ENCODE data around the gene TNRC6C.
"Not testable (repeated sequence)": the region's sequence is repeated elsewhere in the genome, so short reads cannot be mapped to it uniquely, and the experiment has no call there.

The TNRC6C gene

GRCh38 chr17:78049609-78050008 is 91.1 kb downstream of the TNRC6C start:
- no peak for DNase-seq

- DNase-seq = no peak
Measured at GRCh38 chr17:78051186-78051972, 92.9 kb downstream of the TNRC6C start.

GRCh38 chr17:78053777-78054468 is 95.4 kb downstream of the TNRC6C start:
- DNase-seq = no peak

GRCh38 chr17:78057113-78057740 is 98.7 kb downstream of the TNRC6C start:
- DNase-seq = no peak

- no peak for DNase-seq
Measured at GRCh38 chr17:78058001-78058400, 99.5 kb downstream of the TNRC6C start.

GRCh38 chr17:78058581-78058980 is 100.1 kb downstream of the TNRC6C start:
- DNase-seq = no peak

- DNase-seq = no peak
Measured at GRCh38 chr17:78062596-78062995, 104.1 kb downstream of the TNRC6C start.

- no peak for DNase-seq
Measured at GRCh38 chr17:78063489-78063888, 105.0 kb downstream of the TNRC6C start.

GRCh38 chr17:78064708-78065107 is 106.2 kb downstream of the TNRC6C start:
- no peak for DNase-seq

GRCh38 chr17:78066976-78067375 is 108.5 kb downstream of the TNRC6C start:
- not testable (repeated sequence) for DNase-seq

GRCh38 chr17:78069695-78070094 is 111.2 kb downstream of the TNRC6C start:
- DNase-seq = no peak

- DNase-seq = no peak
Measured at GRCh38 chr17:78072961-78073360, 114.5 kb downstream of the TNRC6C start.

GRCh38 chr17:78075011-78075410 is 116.5 kb downstream of the TNRC6C start:
- no peak for DNase-seq

GRCh38 chr17:78075545-78075944 is 117.0 kb downstream of the TNRC6C start:
- no peak for DNase-seq

GRCh38 chr17:78079253-78079652 is 120.8 kb downstream of the TNRC6C start:
- no peak for DNase-seq

GRCh38 chr17:78081551-78081950 is 123.0 kb downstream of the TNRC6C start:
- DNase-seq = no peak

- not testable (repeated sequence) for DNase-seq
Measured at GRCh38 chr17:78082355-78082872, 123.9 kb downstream of the TNRC6C start.

- no peak for DNase-seq
Measured at GRCh38 chr17:78082988-78083387, 124.5 kb downstream of the TNRC6C start.

GRCh38 chr17:78086740-78087139 is 128.2 kb downstream of the TNRC6C start:
- DNase-seq = no peak

GRCh38 chr17:78088529-78088928 is 130.0 kb downstream of the TNRC6C start:
- no peak for DNase-seq

- DNase-seq = no peak
Measured at GRCh38 chr17:78089576-78090281, 131.2 kb downstream of the TNRC6C start.

GRCh38 chr17:78092794-78093324 is 134.4 kb downstream of the TNRC6C start:
- no peak for DNase-seq

GRCh38 chr17:78095035-78095434 is 136.5 kb downstream of the TNRC6C start:
- DNase-seq = no peak

All from CD4-positive, alpha-beta T cell treated with Interleukin-4 for 4 hours (primary cell).